MM.1S (cell line): ENCODE measurements around the gene RASSF3.

Experiments
- EZH2 ChIP-seq: fragments of 300-600 bp; sonication (generic); optimal IDR thresholded peaks from 2 replicates; pipeline ENCODE3; 2017; ENCODE audit warnings: low read depth, mild to moderate bottlenecking, antibody characterized with exemption, low read length, mixed read lengths
- TF ChIP-seq, protein P1 (sequence below): fragments of 300-600 bp; sonication (generic); IDR thresholded peaks from 2 replicates; pipeline ENCODE4 v1.5.1; 2016; ENCODE audit warnings: antibody characterized with exemption, low read length, mixed read lengths

DNA sequence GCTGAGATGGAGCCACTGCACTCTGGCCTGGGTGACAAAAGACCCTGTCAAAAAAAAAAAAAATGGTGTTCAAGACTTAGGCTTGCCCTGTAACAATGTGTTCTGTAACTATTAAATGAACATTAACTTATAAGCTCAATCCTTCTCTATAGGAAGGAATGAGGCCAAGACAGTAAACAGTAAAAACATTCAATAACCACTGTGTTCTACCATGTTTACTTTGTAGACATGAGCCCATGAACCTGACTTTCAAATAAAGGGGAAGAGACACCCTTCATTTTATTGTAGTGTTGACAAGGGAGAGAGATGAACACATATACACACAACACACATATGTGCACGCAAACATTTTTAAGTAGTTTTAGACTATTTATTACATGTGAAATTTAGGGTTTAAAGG, 20.1 kb upstream of the RASSF3 start:
- TF ChIP-seq, protein P1, sequence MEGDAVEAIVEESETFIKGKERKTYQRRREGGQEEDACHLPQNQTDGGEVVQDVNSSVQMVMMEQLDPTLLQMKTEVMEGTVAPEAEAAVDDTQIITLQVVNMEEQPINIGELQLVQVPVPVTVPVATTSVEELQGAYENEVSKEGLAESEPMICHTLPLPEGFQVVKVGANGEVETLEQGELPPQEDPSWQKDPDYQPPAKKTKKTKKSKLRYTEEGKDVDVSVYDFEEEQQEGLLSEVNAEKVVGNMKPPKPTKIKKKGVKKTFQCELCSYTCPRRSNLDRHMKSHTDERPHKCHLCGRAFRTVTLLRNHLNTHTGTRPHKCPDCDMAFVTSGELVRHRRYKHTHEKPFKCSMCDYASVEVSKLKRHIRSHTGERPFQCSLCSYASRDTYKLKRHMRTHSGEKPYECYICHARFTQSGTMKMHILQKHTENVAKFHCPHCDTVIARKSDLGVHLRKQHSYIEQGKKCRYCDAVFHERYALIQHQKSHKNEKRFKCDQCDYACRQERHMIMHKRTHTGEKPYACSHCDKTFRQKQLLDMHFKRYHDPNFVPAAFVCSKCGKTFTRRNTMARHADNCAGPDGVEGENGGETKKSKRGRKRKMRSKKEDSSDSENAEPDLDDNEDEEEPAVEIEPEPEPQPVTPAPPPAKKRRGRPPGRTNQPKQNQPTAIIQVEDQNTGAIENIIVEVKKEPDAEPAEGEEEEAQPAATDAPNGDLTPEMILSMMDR = no peak
- TF ChIP-seq EZH2 = no peak
